Fibroblast of mammary gland (primary cell): Measurements from ENCODE around the gene SORCS2.

Source experiments
- DNase-seq: peaks from one replicate; pipeline ENCODE4 v3.0.0-alpha.2; 2010; ENCODE audit warnings: low read depth
- H3K4me3 ChIP-seq: 2 replicates; pipeline ENCODE4 v1.5.1; 2011; ENCODE audit warnings: low read depth, mild to moderate bottlenecking, low read length, moderate library complexity; ENCODE audit not compliant: control insufficient read depth
- TF ChIP-seq, protein P1 (sequence below): conservative IDR thresholded peaks from 2 replicates; pipeline ENCODE4 v1.5.1; 2011; ENCODE audit warnings: low read depth, low read length, inconsistent platforms; ENCODE audit not compliant: control insufficient read depth, insufficient read depth

Gene SORCS2

DNA sequence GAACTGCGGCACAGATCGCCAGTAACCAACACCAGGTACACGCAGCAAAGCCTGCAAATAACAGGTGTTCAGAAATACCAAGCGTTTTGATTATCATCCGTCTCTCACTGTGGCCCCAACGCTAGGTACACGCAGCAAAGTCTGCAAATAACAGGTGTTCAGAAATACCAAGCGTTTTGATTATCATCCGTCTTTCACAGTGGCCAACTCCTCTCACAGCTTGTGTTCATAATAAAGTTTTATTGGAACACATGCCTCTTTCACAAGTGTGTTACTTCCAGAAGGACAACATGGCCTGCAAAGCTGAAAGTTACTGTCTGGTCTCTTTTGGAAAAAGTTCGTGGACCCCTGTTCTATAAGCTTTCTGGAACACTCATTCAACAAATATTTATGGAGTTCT, 594.2 kb downstream of the SORCS2 start:
- H3K4me3 ChIP-seq, result no peak overlapping the region
- TF ChIP-seq, protein P1, sequence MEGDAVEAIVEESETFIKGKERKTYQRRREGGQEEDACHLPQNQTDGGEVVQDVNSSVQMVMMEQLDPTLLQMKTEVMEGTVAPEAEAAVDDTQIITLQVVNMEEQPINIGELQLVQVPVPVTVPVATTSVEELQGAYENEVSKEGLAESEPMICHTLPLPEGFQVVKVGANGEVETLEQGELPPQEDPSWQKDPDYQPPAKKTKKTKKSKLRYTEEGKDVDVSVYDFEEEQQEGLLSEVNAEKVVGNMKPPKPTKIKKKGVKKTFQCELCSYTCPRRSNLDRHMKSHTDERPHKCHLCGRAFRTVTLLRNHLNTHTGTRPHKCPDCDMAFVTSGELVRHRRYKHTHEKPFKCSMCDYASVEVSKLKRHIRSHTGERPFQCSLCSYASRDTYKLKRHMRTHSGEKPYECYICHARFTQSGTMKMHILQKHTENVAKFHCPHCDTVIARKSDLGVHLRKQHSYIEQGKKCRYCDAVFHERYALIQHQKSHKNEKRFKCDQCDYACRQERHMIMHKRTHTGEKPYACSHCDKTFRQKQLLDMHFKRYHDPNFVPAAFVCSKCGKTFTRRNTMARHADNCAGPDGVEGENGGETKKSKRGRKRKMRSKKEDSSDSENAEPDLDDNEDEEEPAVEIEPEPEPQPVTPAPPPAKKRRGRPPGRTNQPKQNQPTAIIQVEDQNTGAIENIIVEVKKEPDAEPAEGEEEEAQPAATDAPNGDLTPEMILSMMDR, result no peak
- no peak for DNase-seq

DNA sequence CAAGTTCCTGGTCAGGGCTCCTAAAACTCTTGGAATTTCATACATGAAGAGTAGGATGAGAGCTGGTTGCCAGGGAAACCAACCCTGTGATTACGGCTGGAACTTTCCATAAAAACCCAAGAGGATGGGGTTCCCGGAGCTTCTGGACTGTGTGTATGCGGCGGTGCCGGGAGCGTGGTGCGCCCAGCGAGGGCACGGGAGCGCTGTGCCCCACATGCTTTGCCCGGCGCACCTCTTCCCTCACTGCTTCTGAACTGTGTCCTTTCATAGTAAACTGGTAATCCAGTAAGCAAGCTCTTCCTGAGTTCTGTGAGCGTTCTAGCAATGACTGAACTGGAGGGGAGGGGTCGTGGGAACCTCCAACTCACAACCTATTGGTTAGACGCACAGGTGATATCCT, 594.7 kb downstream of the SORCS2 start:
- H3K4me3 ChIP-seq, result no peak overlapping the region
- no peak for DNase-seq
- TF ChIP-seq, protein P1, result no peak

DNA sequence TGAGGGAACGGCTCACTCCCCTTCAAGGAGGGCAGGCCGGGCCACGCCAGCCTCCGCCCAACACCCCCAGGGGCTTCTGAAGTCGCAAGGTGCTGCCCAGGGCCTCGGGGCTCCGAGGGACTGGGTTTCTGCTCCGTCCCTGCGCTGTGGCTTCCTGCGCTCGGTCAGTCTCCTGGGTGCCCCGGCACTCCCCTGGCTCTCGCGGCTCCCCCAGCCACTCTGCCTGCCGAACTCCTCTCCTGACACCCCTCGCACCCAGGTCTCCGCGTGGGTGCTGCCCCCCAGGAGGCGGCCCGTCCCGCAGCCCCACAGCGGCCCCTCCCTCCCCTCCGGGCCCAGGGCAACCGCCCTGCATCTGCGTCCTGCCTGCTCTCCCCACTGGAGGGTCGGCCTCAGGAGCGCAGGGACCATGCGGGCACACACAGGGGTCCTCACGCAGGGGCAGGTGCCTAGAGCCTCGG, 595.4 kb downstream of the SORCS2 start:
- H3K4me3 ChIP-seq, result no peak overlapping the region
- DNase-seq, result no peak
- TF ChIP-seq, protein P1, result no peak

DNA sequence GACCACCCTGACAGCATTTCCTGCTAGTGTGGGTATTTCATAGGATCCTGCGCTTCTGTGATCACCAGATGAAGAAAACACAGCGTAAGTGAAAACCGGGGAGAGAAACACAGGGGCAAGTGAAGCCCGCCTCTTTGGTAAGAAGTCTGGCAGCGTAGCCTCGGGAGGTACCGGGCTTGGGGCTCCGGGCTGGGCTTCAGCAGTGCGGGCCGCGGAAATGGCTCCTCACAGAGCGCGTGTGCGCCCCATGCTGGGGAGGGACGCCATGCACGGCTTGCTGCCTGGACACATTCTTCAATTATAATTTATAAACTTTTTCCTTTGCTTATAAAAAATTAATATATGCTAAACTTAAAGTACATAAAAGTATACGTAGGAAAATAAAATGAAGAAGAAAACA, 595.9 kb downstream of the SORCS2 start:
- TF ChIP-seq, protein P1, result no peak
- H3K4me3 ChIP-seq, result no peak overlapping the region
- DNase-seq, result no peak

DNA sequence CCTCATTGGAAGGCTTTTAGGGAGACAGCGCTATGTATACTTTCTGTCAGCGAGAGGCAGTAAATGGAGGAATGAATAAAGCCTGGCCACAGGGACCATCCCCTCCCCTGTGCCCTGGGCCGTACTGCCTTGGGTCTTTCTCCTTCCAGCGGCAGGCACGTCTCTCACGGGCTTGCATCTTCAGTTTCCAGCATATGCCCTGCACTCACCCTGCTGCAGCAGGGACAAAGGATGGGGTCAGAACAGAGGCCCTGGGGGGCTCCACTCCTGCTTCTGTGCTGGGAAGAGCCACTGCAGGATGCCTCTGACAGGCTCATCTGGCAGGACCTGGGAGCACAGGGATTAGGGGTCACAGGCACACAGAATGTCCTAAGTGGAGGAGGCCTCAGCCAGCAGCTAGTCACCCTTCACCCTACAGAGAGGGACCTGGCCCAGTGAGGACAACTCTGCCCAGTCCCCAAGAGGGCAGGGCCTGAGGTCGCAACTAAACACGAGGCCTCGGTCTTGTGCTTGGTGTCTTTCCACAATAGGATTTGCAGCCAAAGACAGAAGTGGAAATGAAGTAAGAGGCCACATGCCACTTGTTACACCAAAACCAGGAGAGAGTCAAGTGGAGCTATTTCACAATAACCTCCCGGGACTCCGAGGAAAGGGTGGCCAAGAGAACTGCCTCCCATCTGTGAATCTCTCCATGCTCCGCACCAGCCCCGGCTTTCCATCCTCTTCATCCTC, 596.5 kb downstream of the SORCS2 start:
- no peak overlapping the region for H3K4me3 ChIP-seq
- no peak for DNase-seq
- TF ChIP-seq, protein P1, result no peak

DNA sequence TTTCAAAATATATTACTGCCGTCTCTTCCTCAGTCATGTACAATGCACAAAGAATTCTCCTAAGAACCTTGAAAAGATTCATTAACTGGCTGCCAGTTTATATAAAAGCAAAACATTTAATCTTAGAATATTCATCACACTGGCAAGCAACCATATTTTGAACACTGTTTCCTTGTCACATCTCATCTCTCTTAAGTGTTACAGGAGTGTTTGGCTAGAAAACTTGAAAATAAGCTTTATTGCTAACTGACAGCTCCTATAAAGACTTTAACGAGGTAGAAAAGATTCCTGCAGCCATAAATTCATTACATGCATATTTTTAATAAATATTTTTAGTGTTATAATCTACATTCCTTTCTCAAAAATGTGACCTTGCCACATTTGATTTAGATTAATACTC, 597.7 kb downstream of the SORCS2 start:
- DNase-seq, result no peak
- TF ChIP-seq, protein P1, result no peak
- H3K4me3 ChIP-seq, result no peak overlapping the region
